Measurements from ENCODE around the gene FOXL1. TPM values are rescaled to one million over a fixed set of nuclear protein-coding genes. Genes with fewer than 3 reads are reported as not detected.

The FOXL1 gene
- total RNA-seq (not detected), polyA plus RNA-seq (not detected)

DNA sequence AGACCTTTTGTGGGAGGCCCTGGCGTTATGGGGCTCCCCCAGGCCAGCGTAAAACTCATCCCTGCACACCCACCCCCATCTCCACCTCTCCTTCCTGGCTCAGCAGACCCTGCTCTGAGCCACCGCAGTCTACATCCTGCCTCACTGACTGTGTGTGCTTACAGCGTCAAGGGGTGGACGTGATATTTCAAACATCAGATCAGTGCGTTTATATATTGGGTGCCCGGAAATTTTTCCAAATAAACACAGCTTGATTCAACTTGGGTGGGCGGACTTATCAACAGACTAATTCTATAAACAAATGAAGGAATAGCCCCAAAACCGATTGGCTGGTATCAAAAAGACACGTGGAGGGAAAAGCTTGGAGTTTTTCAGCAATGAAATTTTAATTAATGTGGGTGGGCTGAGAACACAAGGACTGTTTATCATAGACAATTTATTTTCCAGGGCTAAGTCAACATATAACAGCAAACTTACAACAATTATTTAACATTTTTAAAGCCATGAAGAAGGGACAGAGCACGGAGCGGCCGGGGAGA, at the start of gene FOXL1:
Gene FOXL1 (plus strand): TSS at position 489 of the 539 bp plus-strand sequence. CDS start 175 bp downstream, outside the sequence.
- ChIA-PET POLR2A (no interaction called here), CTCF (no interaction called here)
- Histone ChIP-seq H3K9me3 (ENCODE audit: low read length) (no peaks in the 10 kb centered on the region), H3K27me3 (ENCODE audit: insufficient read depth, low read length, poor library complexity, severe bottlenecking) (peaks cover 23% of the 10 kb centered on the region), H3K36me3 (ENCODE audit: insufficient read depth, low read length) (no peaks in the 10 kb centered on the region), H3K4me3 (ENCODE audit: low read length) (no peak within 1 kb of the TSS), H3K27ac (ENCODE audit: low read depth, low read length) (no peak within 1 kb of the TSS), H3K4me1 (ENCODE audit: insufficient read depth, low read length) (no peaks in the 10 kb centered on the region)
- peaks cover 0 to 4% (median 0%) of the 10 kb centered on the region in 5 donors for H3K9me3 Mint-ChIP-seq
- no peaks in the 10 kb centered on the region for H3K36me3 Mint-ChIP-seq
- peak within 1 kb of the TSS in 1 of 8 donors; percentile 59 for H3K27ac Mint-ChIP-seq
- H3K27me3 Mint-ChIP-seq = peaks cover 48 to 76% of the 10 kb centered on the region in 2 donors
- no peak for DNase-seq
- no peak within 1 kb of the TSS for H3K4me3 Mint-ChIP-seq
- peaks cover 7 to 13% (median 11%) of the 10 kb centered on the region in 3 donors for H3K4me1 Mint-ChIP-seq

- Histone ChIP-seq H3K27me3 (ENCODE audit: insufficient read depth, low read length, poor library complexity, severe bottlenecking) (no peaks in the 10 kb centered on the region), H3K4me3 (ENCODE audit: low read length) (no peak overlapping the region), H3K9me3 (ENCODE audit: low read length) (no peaks in the 10 kb centered on the region), H3K4me1 (ENCODE audit: insufficient read depth, low read length) (no peaks in the 10 kb centered on the region), H3K36me3 (ENCODE audit: insufficient read depth, low read length) (no peaks in the 10 kb centered on the region), H3K27ac (ENCODE audit: low read depth, low read length) (no peak overlapping the region)
- H3K27ac Mint-ChIP-seq = no peak overlapping the region
- ChIA-PET CTCF (no interaction called here), POLR2A (no interaction called here)
- peaks cover 3 to 10% (median 5%) of the 10 kb centered on the region in 5 donors for H3K9me3 Mint-ChIP-seq
- H3K4me1 Mint-ChIP-seq = no peaks in the 10 kb centered on the region
- H3K4me3 Mint-ChIP-seq = no peak overlapping the region
- no peak for DNase-seq
- H3K36me3 Mint-ChIP-seq = peaks cover 3 to 36% (median 6%) of the 10 kb centered on the region in 3 donors
- no peaks in the 10 kb centered on the region for H3K27me3 Mint-ChIP-seq
Measured at GRCh38 chr16:86529160-86529559, 49.2 kb upstream of the FOXL1 start.

GRCh38 chr16:86530251-86531190, 47.8 kb upstream of the FOXL1 start:
- no peaks in the 10 kb centered on the region for H3K27me3 ChIP-seq (ENCODE audit: insufficient read depth, low read length, poor library complexity, severe bottlenecking)
- no peak overlapping the region for H3K27ac Mint-ChIP-seq
- no peaks in the 10 kb centered on the region for H3K4me1 ChIP-seq (ENCODE audit: insufficient read depth, low read length)
- no peak overlapping the region for H3K27ac ChIP-seq (ENCODE audit: low read depth, low read length)
- CTCF ChIA-PET = no interaction called here
- no peak overlapping the region for H3K4me3 ChIP-seq (ENCODE audit: low read length)
- H3K36me3 Mint-ChIP-seq = peaks cover 3 to 39% (median 6%) of the 10 kb centered on the region in 3 donors
- DNase-seq = peak in 1 of 5 donors; percentile 29
- POLR2A ChIA-PET = no interaction called here
- H3K4me1 Mint-ChIP-seq = no peaks in the 10 kb centered on the region
- no peaks in the 10 kb centered on the region for H3K9me3 ChIP-seq (ENCODE audit: low read length)
- no peaks in the 10 kb centered on the region for H3K27me3 Mint-ChIP-seq
- H3K4me3 Mint-ChIP-seq = no peak overlapping the region
- peaks cover 3 to 9% (median 4%) of the 10 kb centered on the region in 5 donors for H3K9me3 Mint-ChIP-seq
- no peaks in the 10 kb centered on the region for H3K36me3 ChIP-seq (ENCODE audit: insufficient read depth, low read length)

GRCh38 chr16:86531191-86531545, 47.2 kb upstream of the FOXL1 start:
- H3K27ac Mint-ChIP-seq = no peak overlapping the region
- peaks cover 3 to 44% (median 6%) of the 10 kb centered on the region in 3 donors for H3K36me3 Mint-ChIP-seq
- Histone ChIP-seq H3K9me3 (ENCODE audit: low read length) (no peaks in the 10 kb centered on the region), H3K27me3 (ENCODE audit: insufficient read depth, low read length, poor library complexity, severe bottlenecking) (no peaks in the 10 kb centered on the region), H3K36me3 (ENCODE audit: insufficient read depth, low read length) (no peaks in the 10 kb centered on the region), H3K4me3 (ENCODE audit: low read length) (no peak overlapping the region), H3K4me1 (ENCODE audit: insufficient read depth, low read length) (no peaks in the 10 kb centered on the region), H3K27ac (ENCODE audit: low read depth, low read length) (no peak overlapping the region)
- H3K4me1 Mint-ChIP-seq = no peaks in the 10 kb centered on the region
- peaks cover 0 to 6% (median 4%) of the 10 kb centered on the region in 5 donors for H3K9me3 Mint-ChIP-seq
- no peak overlapping the region for H3K4me3 Mint-ChIP-seq
- ChIA-PET CTCF (no interaction called here), POLR2A (no interaction called here)
- peak in 1 of 5 donors; percentile 1 for DNase-seq
- H3K27me3 Mint-ChIP-seq = no peaks in the 10 kb centered on the region

DNA sequence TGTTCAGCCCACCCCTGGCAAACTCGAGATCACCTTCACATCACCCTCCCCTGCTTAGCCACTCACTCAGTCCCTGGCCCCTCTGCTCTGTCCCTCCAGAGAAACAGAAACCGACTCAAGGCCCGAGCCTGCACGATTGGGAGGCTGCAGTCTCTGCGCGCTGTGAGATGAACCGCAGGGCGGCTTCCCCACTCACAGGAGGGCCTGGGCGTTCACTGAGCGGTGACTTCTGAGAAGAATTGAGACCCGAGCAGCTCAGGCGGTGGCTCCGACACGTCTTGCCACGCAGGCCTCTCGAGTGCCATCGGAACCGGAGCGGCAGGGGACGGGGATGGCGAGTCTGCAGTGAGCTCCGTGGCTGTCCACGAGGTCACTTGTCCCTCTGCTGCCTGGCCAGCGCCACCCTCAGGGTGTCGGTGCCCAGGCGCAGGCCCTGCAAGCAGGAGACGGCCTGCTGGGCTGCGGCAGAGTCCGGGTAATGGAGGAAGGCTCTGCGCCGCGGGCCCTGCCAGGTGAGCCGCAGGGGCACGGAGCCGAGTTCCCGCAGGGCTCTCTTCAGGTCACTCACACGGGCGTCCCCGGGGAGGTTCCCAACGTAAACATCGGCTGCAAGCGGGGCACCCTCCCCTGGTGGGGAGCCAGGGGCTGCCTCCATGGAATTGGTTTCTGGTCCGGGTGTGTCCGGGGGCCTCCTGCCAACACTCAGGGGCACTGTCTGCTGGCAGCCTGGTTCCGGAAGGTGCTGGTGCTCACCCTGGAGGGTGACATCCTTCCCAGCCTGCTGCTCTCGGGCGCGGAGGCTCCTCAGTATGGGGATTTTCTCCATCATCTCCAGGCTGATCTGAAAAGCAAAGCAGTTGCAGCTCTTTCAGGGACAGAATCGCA, 46.5 kb upstream of the FOXL1 start:
- Mint-ChIP-seq H3K4me3 (no peak overlapping the region), H3K9me3 (peaks cover 0 to 4% (median 0%) of the 10 kb centered on the region in 5 donors), H3K27ac (no peak overlapping the region), H3K4me1 (no peaks in the 10 kb centered on the region), H3K36me3 (peaks cover 3 to 51% (median 6%) of the 10 kb centered on the region in 3 donors), H3K27me3 (no peaks in the 10 kb centered on the region)
- Histone ChIP-seq H3K36me3 (ENCODE audit: insufficient read depth, low read length) (no peaks in the 10 kb centered on the region), H3K9me3 (ENCODE audit: low read length) (no peaks in the 10 kb centered on the region), H3K4me1 (ENCODE audit: insufficient read depth, low read length) (no peaks in the 10 kb centered on the region), H3K27me3 (ENCODE audit: insufficient read depth, low read length, poor library complexity, severe bottlenecking) (no peaks in the 10 kb centered on the region), H3K27ac (ENCODE audit: low read depth, low read length) (no peak overlapping the region), H3K4me3 (ENCODE audit: low read length) (no peak overlapping the region)
- peak in 1 of 5 donors; percentile 43 for DNase-seq
- POLR2A ChIA-PET = no interaction called here
- CTCF ChIA-PET = no interaction called here

DNA sequence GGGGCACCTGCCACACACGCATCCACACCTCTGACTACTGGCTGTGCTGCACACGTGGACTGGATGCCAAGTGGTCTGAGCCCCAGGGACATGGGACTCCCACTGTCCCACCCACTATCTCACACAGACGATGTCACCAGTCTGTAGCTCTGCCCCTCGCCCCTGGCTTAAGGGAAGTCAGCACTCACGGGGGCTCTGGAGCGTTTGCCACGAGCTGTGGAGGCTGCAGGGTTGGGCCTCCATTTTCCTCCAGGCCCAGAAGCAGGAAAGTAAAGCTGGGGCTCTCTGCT, 45.9 kb upstream of the FOXL1 start:
- peak in 1 of 5 donors; percentile 26 for DNase-seq
- Mint-ChIP-seq H3K27me3 (no peaks in the 10 kb centered on the region), H3K4me1 (no peaks in the 10 kb centered on the region), H3K36me3 (peaks cover 3 to 56% (median 9%) of the 10 kb centered on the region in 3 donors), H3K4me3 (no peak overlapping the region), H3K9me3 (peaks cover 0 to 3% (median 0%) of the 10 kb centered on the region in 5 donors), H3K27ac (no peak overlapping the region)
- H3K4me1 ChIP-seq (ENCODE audit: insufficient read depth, low read length) = no peaks in the 10 kb centered on the region
- CTCF ChIA-PET = no interaction called here
- H3K36me3 ChIP-seq (ENCODE audit: insufficient read depth, low read length) = no peaks in the 10 kb centered on the region
- no peaks in the 10 kb centered on the region for H3K27me3 ChIP-seq (ENCODE audit: insufficient read depth, low read length, poor library complexity, severe bottlenecking)
- no peak overlapping the region for H3K4me3 ChIP-seq (ENCODE audit: low read length)
- POLR2A ChIA-PET = no interaction called here
- H3K27ac ChIP-seq (ENCODE audit: low read depth, low read length) = no peak overlapping the region
- no peaks in the 10 kb centered on the region for H3K9me3 ChIP-seq (ENCODE audit: low read length)

- H3K27ac Mint-ChIP-seq = no peak overlapping the region
- Histone ChIP-seq H3K4me1 (ENCODE audit: insufficient read depth, low read length) (no peaks in the 10 kb centered on the region), H3K4me3 (ENCODE audit: low read length) (no peak overlapping the region), H3K27me3 (ENCODE audit: insufficient read depth, low read length, poor library complexity, severe bottlenecking) (no peaks in the 10 kb centered on the region), H3K9me3 (ENCODE audit: low read length) (no peaks in the 10 kb centered on the region), H3K36me3 (ENCODE audit: insufficient read depth, low read length) (no peaks in the 10 kb centered on the region), H3K27ac (ENCODE audit: low read depth, low read length) (no peak overlapping the region)
- DNase-seq = peak in 1 of 5 donors; percentile 23
- peaks cover 3 to 61% (median 9%) of the 10 kb centered on the region in 3 donors for H3K36me3 Mint-ChIP-seq
- H3K4me3 Mint-ChIP-seq = no peak overlapping the region
- ChIA-PET POLR2A (no interaction called here), CTCF (no interaction called here)
- H3K27me3 Mint-ChIP-seq = no peaks in the 10 kb centered on the region
- H3K4me1 Mint-ChIP-seq = no peaks in the 10 kb centered on the region
- H3K9me3 Mint-ChIP-seq = no peaks in the 10 kb centered on the region
Measured at GRCh38 chr16:86533076-86533475, 45.3 kb upstream of the FOXL1 start.
